ENCODE data around the gene STRN3. TPM values are rescaled to one million over a fixed set of nuclear protein-coding genes. Genes with fewer than 3 reads are reported as not detected.
"Not testable (repeated sequence)": the region's sequence is repeated elsewhere in the genome, so short reads cannot be mapped to it uniquely, and the experiment has no call there.

STRN3 gene
- total RNA-seq, 8 experiments from 2014 or later, result 27.9 to 54.3 (median 37.1) TPM

- H3K4me1 ChIP-seq (replicated peaks in 1 of 2), result no peaks in the 10 kb centered on the region
- WGBS, 10 experiments, result 86 to 100% (median 100%) methylated on average over 1 of the region's 1 CpG; no CpG with 5 or more reads in 1 of the 10 experiments
- in situ Hi-C loops (cut with MboI; ENCODE audit: low pct_unique_long_range_greater_than_20kb in 2 of 9, low sequenced_read_pairs in 9 of 9, unreplicated experiment in 9 of 9), result no loop called here
- no peak overlapping the region for H3K27ac ChIP-seq
- no peak for ATAC-seq (replicated peaks in 6 of 8)
- no peak overlapping the region for H3K4me3 ChIP-seq
Observed at GRCh38 chr14:31006703-31007102, 19.5 kb downstream of the STRN3 start.

DNA sequence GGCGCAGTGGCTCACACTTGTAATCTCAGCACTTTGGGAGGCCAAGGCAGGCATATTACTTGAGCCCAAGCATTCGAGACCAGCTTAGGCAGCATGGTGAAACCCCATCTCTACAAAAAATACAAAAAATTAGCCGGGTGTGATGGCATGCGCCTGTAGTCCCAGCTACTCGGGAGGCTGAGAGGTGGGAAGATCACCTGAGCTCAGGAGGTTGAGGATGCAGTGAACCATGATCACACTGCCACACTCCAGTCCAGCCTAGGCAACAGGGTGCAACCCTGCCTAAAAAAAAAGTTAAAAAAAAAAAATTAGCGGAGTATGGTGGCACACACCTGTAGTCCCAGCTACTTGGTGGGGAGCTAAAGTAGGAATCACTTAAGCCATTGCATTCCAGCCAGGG, 22.2 kb downstream of the STRN3 start:
- not testable (repeated sequence) for H3K4me3 ChIP-seq

GRCh38 chr14:31003284-31003683, 22.9 kb downstream of the STRN3 start:
- in situ Hi-C loops (cut with MboI; ENCODE audit: low pct_unique_long_range_greater_than_20kb in 2 of 9, low sequenced_read_pairs in 9 of 9, unreplicated experiment in 9 of 9), result no loop called here
- ATAC-seq (replicated peaks in 6 of 8), result peak in 2 of 8 experiments; percentile 56 to 72

More for the DNA sequence above, 22.2 kb downstream of the STRN3 start:
- 85 to 100% (median 94%) methylated on average over 1 to 6 of the region's 6 CpGs; no CpG with 5 or more reads in 1 of the 10 experiments for WGBS, 10 experiments
- in situ Hi-C loops (cut with MboI; ENCODE audit: low pct_unique_long_range_greater_than_20kb in 2 of 9, low sequenced_read_pairs in 9 of 9, unreplicated experiment in 9 of 9); H3K27ac ChIP-seq; ATAC-seq (replicated peaks in 6 of 8); H3K4me1 ChIP-seq (replicated peaks in 1 of 2): not testable (repeated sequence)

GRCh38 chr14:31001339-31001658, 24.9 kb downstream of the STRN3 start:
- ATAC-seq (replicated peaks in 6 of 8), result no peak
- H3K4me1 ChIP-seq (replicated peaks in 1 of 2), result no peaks in the 10 kb centered on the region
- no peak overlapping the region for H3K4me3 ChIP-seq
- H3K27ac ChIP-seq, result no peak overlapping the region
- WGBS, 10 experiments, result 81 to 94% (median 87%) methylated on average over 2 to 6 of the region's 6 CpGs; no CpG with 5 or more reads in 2 of the 10 experiments
- in situ Hi-C loops (cut with MboI; ENCODE audit: low pct_unique_long_range_greater_than_20kb in 2 of 9, low sequenced_read_pairs in 9 of 9, unreplicated experiment in 9 of 9), result no loop called here

More at GRCh38 chr14:31003284-31003683, 22.9 kb downstream of the STRN3 start:
- Histone ChIP-seq H3K27ac (no peak overlapping the region), H3K4me3 (no peak overlapping the region), H3K4me1 (replicated peaks in 1 of 2) (no peaks in the 10 kb centered on the region)
- 60 to 100% (median 98%) methylated on average over 2 to 3 of the region's 3 CpGs; no CpG with 5 or more reads in 2 of the 10 experiments for WGBS, 10 experiments

DNA sequence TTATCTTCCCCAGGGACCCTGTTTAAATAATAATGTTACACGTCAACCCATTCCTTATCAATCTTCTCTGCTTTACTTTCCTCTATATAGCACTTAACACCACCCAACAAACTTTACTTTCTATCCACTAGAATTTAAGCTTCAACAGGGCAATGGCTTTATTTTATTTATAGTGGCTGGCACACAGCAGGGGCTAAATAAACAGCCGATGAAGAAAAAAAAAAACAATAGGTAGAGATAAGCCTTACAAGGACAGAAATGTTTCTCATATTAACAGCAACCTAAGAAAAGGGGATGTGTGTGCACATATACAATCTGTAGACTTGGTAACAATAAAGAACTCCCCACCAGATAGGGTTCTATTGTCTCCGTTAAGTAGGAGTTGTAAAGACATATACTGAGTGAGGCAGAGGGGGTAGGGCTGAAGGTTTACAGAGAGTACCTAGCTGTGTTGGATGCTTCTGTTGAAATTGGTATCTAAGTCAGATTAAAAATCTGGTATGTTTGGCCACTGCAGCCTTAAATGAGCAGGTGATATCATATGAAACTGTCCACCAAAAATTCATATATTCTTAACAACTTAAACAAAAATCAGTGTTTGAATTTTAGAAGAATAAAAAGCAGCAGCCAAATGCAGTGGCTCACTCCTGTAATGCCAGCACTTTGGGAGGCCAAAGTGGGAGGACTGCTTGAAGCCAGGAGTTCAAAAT, 25.4 kb downstream of the STRN3 start:
- no peak for ATAC-seq (replicated peaks in 6 of 8)
- whole genome bisulfite sequencing, 10 experiments, result 58 to 100% (median 87%) methylated on average over 1 to 3 of the region's 3 CpGs
- Histone ChIP-seq H3K4me1 (replicated peaks in 1 of 2) (no peaks in the 10 kb centered on the region), H3K4me3 (no peak overlapping the region), H3K27ac (no peak overlapping the region)
- in situ Hi-C loops (cut with MboI; ENCODE audit: low pct_unique_long_range_greater_than_20kb in 2 of 9, low sequenced_read_pairs in 9 of 9, unreplicated experiment in 9 of 9), result no loop called here

- 86 to 97% (median 94%) methylated on average over 1 to 6 of the region's 6 CpGs; no CpG with 5 or more reads in 2 of the 10 experiments for WGBS, 10 experiments
- no peak overlapping the region for H3K27ac ChIP-seq
- H3K4me3 ChIP-seq, result no peak overlapping the region
- H3K4me1 ChIP-seq (replicated peaks in 1 of 2), result no peaks in the 10 kb centered on the region
- in situ Hi-C loops (cut with MboI; ENCODE audit: low pct_unique_long_range_greater_than_20kb in 2 of 9, low sequenced_read_pairs in 9 of 9, unreplicated experiment in 9 of 9), result loop anchor here in 2 of 9 experiments (25.0 kb wide), 1 partner anchor 88 kb away; no protein-coding TSS in a partner anchor
- ATAC-seq (replicated peaks in 6 of 8), result no peak
Observed at GRCh38 chr14:30999038-30999773, 27.0 kb downstream of the STRN3 start.

- Histone ChIP-seq H3K4me3 (no peak overlapping the region), H3K27ac (no peak overlapping the region), H3K4me1 (replicated peaks in 1 of 2) (no peaks in the 10 kb centered on the region)
- 80 to 100% (median 100%) methylated on average over 1 of the region's 1 CpG; no CpG with 5 or more reads in 2 of the 10 experiments for WGBS, 10 experiments
- no peak for ATAC-seq (replicated peaks in 6 of 8)
- in situ Hi-C loops (cut with MboI; ENCODE audit: low pct_unique_long_range_greater_than_20kb in 2 of 9, low sequenced_read_pairs in 9 of 9, unreplicated experiment in 9 of 9), result loop anchor here in 2 of 9 experiments (25.0 kb wide), 1 partner anchor 89 kb away; no protein-coding TSS in a partner anchor
Observed at GRCh38 chr14:30998100-30998706, 28.0 kb downstream of the STRN3 start.

DNA sequence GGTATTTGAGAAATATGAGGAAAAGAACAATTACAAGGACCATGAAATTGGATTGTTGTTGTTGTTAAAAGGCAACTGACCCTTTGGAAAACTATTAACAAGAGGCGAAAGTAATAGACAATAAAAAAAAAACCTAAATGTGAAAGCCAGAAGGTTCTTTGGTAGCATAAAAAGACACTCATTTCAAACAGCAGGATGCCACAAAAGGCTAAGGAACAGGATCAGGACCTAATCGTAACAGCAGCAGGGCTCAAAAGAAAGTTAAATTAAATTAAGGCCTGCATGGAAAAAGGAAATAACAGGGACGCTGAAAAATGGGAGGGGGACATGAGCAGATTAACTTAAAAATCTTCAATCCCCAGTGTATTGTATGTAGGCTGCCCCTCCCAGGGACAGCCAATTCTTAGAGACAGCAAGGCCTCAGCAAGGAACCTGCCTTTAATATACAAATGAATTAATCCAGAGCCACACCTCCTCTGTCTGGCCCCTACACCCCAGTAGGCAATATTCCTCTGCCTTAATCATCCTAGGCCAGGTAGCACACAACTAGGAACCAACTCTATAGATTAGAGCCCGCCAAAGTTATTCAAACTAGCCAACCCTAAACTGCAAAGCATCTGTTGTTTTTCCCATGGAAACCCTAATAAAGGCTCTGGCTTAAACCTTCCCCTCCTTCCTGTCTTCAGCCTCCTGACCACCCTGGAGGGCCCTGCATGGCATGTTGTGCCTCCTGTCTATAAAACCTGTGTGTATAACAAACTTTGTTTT, 29.1 kb downstream of the STRN3 start:
- no peak overlapping the region for H3K4me3 ChIP-seq
- in situ Hi-C loops (cut with MboI; ENCODE audit: low pct_unique_long_range_greater_than_20kb in 2 of 9, low sequenced_read_pairs in 9 of 9, unreplicated experiment in 9 of 9), result loop anchor here in 2 of 9 experiments (25.0 kb wide), 1 partner anchor 90 kb away; no protein-coding TSS in a partner anchor
- no peaks in the 10 kb centered on the region for H3K4me1 ChIP-seq (replicated peaks in 1 of 2)
- H3K27ac ChIP-seq, result no peak overlapping the region
- WGBS, 10 experiments, result 46 to 100% (median 58%) methylated on average over 2 to 4 of the region's 4 CpGs
- peak in 1 of 8 experiments; percentile 31 for ATAC-seq (replicated peaks in 6 of 8)

DNA sequence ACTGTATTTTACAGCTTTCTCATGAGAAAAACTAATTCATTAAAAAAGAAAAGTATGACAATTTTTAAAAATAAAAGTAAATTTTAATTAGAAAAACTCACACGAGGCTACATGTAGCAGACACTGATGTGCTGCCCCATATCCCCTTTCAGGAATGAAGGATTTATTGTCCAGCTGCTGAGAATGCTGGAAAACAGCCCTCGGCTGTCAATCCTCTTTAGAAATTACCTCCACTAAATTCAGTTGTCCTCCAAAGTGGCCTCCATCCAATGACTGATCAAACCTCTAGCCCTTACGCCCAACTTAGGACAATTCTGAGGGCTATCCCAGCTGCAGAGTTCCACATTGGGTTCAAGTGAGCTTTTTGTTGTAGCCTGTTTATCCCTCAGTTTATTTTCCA, 30.5 kb downstream of the STRN3 start:
- 40 to 100% (median 75%) methylated on average over 2 to 3 of the region's 3 CpGs for WGBS, 10 experiments
- Histone ChIP-seq H3K27ac (no peak overlapping the region), H3K4me1 (replicated peaks in 1 of 2) (no peaks in the 10 kb centered on the region), H3K4me3 (no peak overlapping the region)
- no peak for ATAC-seq (replicated peaks in 6 of 8)
- in situ Hi-C loops (cut with MboI; ENCODE audit: low pct_unique_long_range_greater_than_20kb in 2 of 9, low sequenced_read_pairs in 9 of 9, unreplicated experiment in 9 of 9), result loop anchor here in 2 of 9 experiments (25.0 kb wide), 1 partner anchor 92 kb away; no protein-coding TSS in a partner anchor

DNA sequence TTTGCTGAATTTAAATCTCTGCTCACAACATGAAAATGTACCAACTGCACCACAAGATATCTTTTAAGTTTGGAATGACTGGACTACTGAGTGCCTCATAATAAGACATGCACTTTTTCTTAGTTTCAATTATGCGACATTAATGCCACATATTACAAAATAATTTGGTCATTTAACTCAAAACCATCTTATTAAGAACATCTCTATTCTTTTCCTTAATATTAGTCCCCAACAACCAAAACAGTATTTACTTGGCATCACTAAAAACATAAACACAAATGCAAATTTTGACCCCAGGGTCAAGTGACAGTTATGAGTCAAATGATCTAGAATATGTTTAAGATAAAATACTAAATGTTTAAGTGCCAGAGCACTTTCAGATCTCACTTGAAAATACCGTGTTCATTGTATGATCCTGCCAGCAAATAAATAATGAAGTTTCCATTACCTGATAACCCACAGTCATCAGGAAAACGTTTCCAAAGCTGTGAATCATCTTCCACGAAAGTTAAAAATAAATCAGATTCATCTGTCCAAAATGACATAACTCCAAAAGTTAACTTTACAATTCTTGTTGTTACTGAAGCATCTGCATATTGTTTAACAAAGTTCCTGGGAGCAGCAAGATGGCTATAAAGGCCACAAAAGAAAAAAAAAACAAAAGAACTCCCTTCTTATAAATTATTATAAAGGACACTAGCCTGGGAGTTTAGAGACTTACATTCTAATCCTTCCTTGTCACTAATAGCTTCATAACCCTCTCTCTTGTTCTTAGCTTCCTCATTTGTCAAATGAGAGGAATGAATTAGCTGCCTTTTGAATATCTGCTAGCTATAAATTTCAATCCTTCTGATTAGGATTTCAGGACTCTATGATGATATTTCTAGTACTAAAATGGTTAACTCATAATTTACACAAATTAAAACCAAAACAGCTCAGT, 31.2 kb downstream of the STRN3 start:
- in situ Hi-C loops (cut with MboI; ENCODE audit: low pct_unique_long_range_greater_than_20kb in 2 of 9, low sequenced_read_pairs in 9 of 9, unreplicated experiment in 9 of 9), result loop anchor here in 2 of 9 experiments (25.0 kb wide), 1 partner anchor 92 kb away; no protein-coding TSS in a partner anchor
- WGBS, 10 experiments, result 0 to 53% (median 39%) methylated on average over 2 to 4 of the region's 4 CpGs; no CpG with 5 or more reads in 1 of the 10 experiments
- Histone ChIP-seq H3K4me1 (replicated peaks in 1 of 2) (no peaks in the 10 kb centered on the region), H3K27ac (no peak overlapping the region), H3K4me3 (no peak overlapping the region)
- ATAC-seq (replicated peaks in 6 of 8), result peak in 2 of 8 experiments; percentile 46 to 79

DNA sequence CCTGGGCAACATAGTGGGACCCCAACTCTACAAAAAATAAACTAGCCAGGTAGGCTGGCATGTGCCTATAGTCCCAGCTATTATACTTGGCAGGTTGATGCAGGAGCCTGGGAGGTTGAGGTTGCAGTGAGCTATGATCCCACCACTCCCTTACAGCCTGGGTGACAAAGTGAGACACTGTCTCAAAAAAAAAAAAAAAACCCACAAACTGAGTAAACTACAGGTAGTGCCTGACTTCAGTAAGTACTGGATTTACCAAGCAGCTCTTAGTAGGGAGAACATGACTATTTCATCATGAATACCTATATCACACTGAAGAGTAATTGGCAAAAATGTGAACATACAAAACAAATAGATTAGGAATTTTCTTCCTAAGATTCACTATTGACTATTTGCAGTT, 33.1 kb downstream of the STRN3 start:
- in situ Hi-C loops (cut with MboI; ENCODE audit: low pct_unique_long_range_greater_than_20kb in 2 of 9, low sequenced_read_pairs in 9 of 9, unreplicated experiment in 9 of 9), result loop anchor here in 2 of 9 experiments (25.0 kb wide), 1 partner anchor 94 kb away; no protein-coding TSS in a partner anchor
- ATAC-seq (replicated peaks in 6 of 8), result no peak
- Histone ChIP-seq H3K27ac (no peak overlapping the region), H3K4me3 (no peak overlapping the region), H3K4me1 (replicated peaks in 1 of 2) (no peaks in the 10 kb centered on the region)

All from motor neuron (in vitro differentiated cells).